NCI-H510A treated with DMSO at 0.1 percent for 48 hours (cell line): ENCODE measurements around the gene DUOXA1.
"Not testable (repeated sequence)": the region's sequence is repeated elsewhere in the genome, so short reads cannot be mapped to it uniquely, and the experiment has no call there.

Source experiments
- DNase-seq: peaks from one replicate; lab custom pipeline; 2025; lab: John Stamatoyannopoulos, UW

DUOXA1 gene

GRCh38 chr15:45150997-45151396, 21.3 kb upstream of the DUOXA1 start:
- DNase-seq: no peak

- DNase-seq: no peak
Observed at GRCh38 chr15:45150481-45150880, 20.8 kb upstream of the DUOXA1 start.

- DNase-seq: no peak
Observed at GRCh38 chr15:45149060-45149459, 19.4 kb upstream of the DUOXA1 start.

GRCh38 chr15:45148076-45149059, 18.7 kb upstream of the DUOXA1 start:
- DNase-seq: no peak

- DNase-seq: no peak
Observed at GRCh38 chr15:45147606-45148005, 17.9 kb upstream of the DUOXA1 start.

GRCh38 chr15:45146405-45146804, 16.7 kb upstream of the DUOXA1 start:
- DNase-seq: no peak

- no peak for DNase-seq
Observed at GRCh38 chr15:45144775-45145174, 15.1 kb upstream of the DUOXA1 start.

- DNase-seq: no peak
Observed at GRCh38 chr15:45143946-45144345, 14.3 kb upstream of the DUOXA1 start.

- no peak for DNase-seq
Observed at GRCh38 chr15:45143056-45143455, 13.4 kb upstream of the DUOXA1 start.

- DNase-seq: no peak
Observed at GRCh38 chr15:45141386-45141785, 11.7 kb upstream of the DUOXA1 start.

- DNase-seq: no peak
Observed at GRCh38 chr15:45140557-45141250, 11.0 kb upstream of the DUOXA1 start.

GRCh38 chr15:45139770-45140169, 10.1 kb upstream of the DUOXA1 start:
- DNase-seq: no peak

- DNase-seq: no peak
Observed at GRCh38 chr15:45138814-45139765, 9.4 kb upstream of the DUOXA1 start.

GRCh38 chr15:45137703-45138102, 8.0 kb upstream of the DUOXA1 start:
- DNase-seq: no peak

GRCh38 chr15:45136378-45136764, 6.7 kb upstream of the DUOXA1 start:
- DNase-seq: no peak

- DNase-seq: not testable (repeated sequence)
Observed at GRCh38 chr15:45135705-45136377, 6.2 kb upstream of the DUOXA1 start.

- DNase-seq: no peak
Observed at GRCh38 chr15:45134682-45135604, 5.3 kb upstream of the DUOXA1 start.

- DNase-seq: no peak
Observed at GRCh38 chr15:45134046-45134445, 4.4 kb upstream of the DUOXA1 start.

- DNase-seq: no peak
Observed at GRCh38 chr15:45133561-45133920, 3.9 kb upstream of the DUOXA1 start.

GRCh38 chr15:45132844-45133560, 3.3 kb upstream of the DUOXA1 start:
- DNase-seq: no peak
